GM21825 (cell line): ENCODE results near the gene SIAH2.

Experiments used
- ATAC-seq: cut with Tn5 transposase; IDR thresholded peaks from one replicate; pipeline ENCODE4 v1.9.1; 2021; ENCODE audit warnings: mild to moderate bottlenecking, moderate library complexity; ENCODE audit not compliant: unreplicated experiment

SIAH2 gene

DNA sequence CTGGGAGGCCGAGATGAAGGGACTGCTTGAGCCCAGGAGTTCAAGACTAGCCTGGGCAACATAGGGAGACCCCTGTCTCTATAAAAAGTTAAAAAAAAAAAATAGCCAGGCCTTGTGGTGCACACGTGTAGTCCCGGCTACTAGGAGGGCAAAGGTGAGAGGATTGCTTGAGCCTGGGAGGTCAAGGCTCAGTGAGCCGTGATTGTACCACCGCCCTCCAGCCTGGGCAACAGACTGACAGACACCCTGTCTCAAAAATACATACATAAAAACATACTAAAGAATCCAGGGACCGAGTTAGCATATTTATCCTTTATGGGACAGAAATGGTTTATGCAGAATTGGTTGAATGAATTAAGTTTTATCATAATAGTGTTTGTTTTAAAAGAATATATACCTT lies 13.7 kb downstream of the SIAH2 start:
- ATAC-seq = no peak

- ATAC-seq = no peak
These were observed 14.3 kb downstream of the SIAH2 start for GRCh38 chr3:150748684-150749047.

GRCh38 chr3:150747886-150748683 lies 14.9 kb downstream of the SIAH2 start:
- no peak for ATAC-seq

DNA sequence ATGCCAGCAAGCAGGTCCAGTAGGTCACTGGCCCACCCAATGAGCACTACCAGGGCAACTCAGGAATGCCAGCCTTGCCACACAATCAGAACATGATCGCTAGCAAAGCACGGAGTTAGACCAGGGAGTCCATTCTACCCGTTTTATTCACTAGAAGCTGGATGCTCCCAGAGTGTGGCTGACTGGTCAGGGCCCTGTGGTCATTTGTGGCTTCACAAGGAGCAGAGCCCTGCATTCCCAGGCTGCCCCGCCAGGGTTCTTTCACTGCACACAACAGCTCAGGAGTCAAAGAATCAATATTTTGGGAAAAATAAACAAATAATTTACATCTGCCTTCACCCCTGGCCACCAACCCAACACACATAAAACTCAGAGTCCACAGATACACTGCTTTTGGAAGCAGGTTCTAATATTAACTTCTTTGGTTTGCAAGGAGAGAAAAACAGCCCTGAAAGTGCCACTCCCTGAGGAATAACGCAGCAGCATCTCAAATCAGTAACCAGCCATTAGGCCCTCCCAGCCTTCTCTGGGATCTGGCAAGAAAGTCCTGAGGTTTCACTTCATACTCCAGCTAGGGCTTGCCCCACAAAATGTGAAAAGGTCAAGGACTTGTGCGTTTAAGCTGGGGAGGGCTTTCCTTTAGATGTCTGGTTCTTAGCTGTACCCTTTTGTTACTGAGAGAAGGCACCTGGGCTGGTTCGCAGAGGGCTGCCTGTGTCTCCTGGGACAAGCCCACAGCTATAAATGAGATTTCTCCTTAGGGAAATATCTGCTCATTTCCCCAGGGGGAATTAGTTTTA lies 16.0 kb downstream of the SIAH2 start:
- ATAC-seq = no peak

- ATAC-seq = no peak
These were observed 17.1 kb downstream of the SIAH2 start for GRCh38 chr3:150745832-150746231.

DNA sequence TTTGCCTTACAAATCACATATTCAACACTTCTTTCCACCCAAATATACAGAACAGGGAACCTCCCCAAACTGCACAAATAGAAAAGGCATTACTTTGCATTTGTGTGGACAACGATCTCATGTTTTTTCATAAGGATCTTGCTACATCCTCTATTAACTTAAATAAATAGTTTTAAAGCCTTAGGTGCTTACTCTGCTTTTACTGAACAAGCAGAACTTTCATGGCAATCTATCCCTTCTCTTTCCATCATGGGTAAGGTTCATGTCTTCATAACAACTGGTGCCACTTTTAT lies 18.1 kb downstream of the SIAH2 start:
- no peak for ATAC-seq

DNA sequence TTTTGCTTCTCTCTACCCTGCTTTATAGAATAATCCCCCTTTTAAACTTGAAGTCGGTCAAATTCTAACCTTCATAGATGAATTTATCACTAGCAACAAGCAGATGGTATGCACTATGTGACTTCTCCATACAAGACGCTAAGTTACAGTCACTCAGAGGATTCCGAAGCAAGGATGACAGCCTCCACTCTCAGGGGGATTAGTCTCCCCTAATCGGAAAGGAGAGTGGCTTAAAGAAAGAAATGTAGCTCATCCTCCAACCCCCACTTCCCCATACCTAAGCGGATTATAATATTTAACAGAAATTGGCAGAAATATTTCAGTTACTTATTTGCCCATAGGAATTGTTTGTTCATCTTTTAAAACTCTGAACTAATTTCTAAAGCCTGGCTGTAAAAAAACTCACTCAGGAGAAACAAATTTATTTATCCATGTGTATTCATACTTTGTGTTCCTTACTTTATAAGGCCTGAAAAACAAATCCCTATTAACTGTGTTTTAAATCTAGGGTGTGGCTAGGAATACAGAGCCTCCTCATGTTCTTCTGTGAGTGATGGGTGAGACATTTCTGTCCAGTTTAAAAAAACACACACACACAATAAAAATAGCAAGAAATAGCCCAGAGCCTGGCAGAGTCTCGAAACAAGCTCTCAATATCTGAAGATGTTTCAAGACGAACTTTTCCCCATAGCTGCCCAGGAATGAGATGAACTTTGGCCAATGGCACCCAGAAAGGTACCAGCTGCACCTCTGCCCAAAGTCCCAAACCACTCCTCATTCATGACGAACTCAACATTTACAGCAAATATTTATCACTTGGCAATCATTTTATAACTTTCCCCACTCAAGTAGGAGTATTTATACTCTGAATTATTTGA lies 18.7 kb downstream of the SIAH2 start:
- no peak for ATAC-seq

DNA sequence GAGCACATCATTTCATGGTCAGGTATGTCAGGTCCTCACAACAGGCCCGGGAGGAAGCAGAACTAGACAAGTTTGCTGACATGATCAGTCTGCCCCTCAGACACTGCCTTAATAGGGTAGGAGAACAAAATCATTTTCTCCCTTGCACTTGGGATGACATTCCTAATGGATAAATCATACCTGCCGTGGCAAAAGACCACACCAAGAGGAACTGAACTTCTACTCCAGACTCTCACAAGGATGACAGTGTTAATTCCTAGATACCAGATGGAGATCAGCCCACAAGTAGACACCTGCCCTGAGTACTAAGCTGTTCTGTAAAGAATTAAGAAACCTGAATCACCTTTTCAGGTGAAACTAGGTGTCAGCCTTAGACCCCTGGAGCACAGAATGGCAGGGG lies 19.5 kb downstream of the SIAH2 start:
- ATAC-seq = no peak

DNA sequence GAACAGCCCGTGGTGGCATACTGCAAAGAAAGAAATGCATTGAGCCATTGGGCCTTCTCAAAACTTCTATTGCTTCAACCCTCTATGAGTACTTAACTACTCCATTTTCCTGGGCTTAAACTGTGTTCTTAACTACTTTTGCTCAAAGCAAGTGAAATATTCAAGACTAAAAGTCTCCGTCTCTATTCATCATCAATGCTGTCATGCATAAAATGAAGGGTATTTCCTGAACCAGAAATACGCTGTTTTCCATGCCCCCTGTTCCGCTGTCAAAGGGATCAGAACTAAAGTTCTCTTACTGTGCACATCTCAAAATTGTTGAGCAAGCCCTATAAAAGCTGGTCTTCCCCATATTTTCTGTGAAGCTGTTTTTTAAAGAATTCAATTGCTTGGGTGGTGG lies 20.3 kb downstream of the SIAH2 start:
- ATAC-seq = no peak

DNA sequence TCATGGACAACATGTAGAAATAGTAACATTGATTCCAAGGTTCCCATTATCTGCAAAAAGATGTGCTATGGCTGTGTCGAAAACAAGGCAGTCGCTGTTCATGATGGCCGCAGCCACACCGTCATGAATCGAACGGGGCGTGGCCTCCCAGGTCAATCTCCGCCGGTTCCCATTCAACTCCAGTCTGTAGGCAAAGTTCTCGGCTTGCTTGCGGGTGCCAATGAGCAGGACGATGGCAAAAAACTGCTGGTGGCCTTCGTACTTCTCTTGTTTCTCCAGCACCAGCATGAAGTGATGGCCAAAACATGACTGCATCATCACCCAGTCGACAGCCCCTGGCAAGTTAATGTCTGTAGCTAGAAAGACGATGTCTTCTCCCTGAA lies 20.8 kb downstream of the SIAH2 start:
- no peak for ATAC-seq

GRCh38 chr3:150741497-150742140 lies 21.4 kb downstream of the SIAH2 start:
- no peak for ATAC-seq

GRCh38 chr3:150740733-150741496 lies 22.1 kb downstream of the SIAH2 start:
- ATAC-seq = no peak

GRCh38 chr3:150739877-150740645 lies 22.9 kb downstream of the SIAH2 start:
- ATAC-seq = no peak

GRCh38 chr3:150739200-150739863 lies 23.6 kb downstream of the SIAH2 start:
- no peak for ATAC-seq

DNA sequence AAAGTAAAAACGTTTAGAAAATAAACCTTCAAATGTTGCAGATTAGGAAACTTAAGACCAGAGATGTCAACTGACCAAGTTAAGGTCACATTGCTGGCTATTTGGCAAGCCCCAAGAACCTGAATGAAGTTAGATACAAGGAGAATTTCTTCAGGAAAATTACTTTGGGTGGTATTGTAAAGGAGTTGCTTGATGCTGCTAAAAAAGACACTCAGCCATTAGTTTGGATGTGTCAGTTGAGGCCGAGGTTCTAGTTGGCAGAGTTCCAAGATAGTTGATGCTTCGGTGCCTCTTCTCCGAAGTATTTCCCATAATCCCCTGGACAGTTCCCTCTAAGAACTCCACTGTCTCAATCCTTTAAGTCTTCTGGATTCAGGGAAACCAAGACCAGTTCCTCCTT lies 24.3 kb downstream of the SIAH2 start:
- ATAC-seq = no peak

GRCh38 chr3:150737874-150738679 lies 24.9 kb downstream of the SIAH2 start:
- peak; percentile 58 for ATAC-seq

DNA sequence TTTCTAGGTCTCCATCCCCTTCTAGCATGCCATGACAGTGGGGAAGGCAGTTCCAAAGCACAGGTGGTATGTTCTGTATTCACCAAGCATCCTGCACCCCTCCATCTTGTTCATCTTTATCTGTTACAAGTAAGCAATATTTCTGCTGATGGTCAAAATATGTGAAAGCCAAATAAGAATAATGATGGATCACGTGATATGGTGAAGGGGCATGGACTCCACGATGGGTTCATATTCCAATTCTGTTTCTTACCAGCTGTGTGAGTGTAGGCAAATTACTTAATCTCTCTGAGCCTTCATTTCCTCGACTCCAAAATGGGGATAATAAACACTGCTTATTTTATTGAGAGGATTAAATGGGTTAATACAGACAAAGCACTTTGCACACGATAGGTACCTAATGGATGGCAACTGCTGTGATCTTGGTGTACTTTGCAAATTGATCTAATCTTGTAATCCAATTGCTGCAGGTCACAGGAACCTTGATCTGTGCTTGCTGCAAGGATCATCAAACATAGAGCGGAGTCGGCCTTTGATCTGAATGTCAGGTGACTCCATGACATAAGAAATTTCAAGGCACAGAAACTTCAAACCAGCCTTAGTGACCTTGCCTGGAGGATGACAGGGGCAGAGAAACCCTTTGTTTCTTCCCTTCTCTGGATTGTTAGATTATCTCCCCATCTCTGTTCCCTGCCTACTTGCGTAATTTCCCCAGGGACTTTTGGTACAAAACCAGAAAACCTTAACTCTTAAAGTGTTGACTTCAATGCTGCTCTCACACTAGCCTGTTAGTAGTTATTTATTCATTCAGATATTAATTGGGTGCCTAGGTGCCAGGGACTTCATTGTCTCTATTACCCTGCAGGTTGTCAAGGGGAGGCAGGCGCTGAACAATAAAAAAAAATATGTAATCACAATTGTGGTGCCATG lies 25.8 kb downstream of the SIAH2 start:
- ATAC-seq = no peak
